Measurements from ENCODE around the gene TBC1D1.

DNA sequence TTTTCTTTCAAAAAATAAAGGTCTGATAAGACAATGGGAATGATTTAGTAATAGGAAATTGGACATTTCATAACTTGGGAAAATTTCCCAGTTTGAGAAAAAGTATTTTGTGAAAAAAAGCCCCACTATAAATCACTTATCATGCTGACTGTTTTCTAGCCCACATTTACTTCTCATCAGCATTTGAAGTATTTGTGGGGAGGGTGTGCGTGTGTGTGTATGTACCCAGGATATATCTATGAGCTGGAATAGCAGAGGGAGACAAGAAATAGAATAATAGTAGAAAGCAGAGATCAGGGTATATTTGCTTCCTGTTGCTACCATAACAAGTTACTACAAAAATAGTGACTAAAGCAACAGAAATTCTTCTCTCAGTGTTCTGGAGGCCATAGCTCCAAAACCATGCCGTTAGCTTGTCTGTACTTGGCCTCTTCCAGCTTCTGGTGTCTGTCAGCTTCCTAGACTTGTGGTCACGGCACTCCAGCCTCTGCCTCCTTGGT, 209.1 kb downstream of the TBC1D1 start:
- no peak for TF ChIP-seq EZH2phosphoT487 (IDR thresholded peaks at IDR 0.05; ENCODE audit: unreplicated experiment)
- TF ChIP-seq CTCF (conservative IDR thresholded peaks at IDR 0.05; ENCODE audit: low read depth in 2 of 2): no peak
- no peak for TF ChIP-seq POLR2AphosphoS5 (IDR thresholded peaks at IDR 0.05; ENCODE audit: low read depth)
- TF ChIP-seq, protein P1, sequence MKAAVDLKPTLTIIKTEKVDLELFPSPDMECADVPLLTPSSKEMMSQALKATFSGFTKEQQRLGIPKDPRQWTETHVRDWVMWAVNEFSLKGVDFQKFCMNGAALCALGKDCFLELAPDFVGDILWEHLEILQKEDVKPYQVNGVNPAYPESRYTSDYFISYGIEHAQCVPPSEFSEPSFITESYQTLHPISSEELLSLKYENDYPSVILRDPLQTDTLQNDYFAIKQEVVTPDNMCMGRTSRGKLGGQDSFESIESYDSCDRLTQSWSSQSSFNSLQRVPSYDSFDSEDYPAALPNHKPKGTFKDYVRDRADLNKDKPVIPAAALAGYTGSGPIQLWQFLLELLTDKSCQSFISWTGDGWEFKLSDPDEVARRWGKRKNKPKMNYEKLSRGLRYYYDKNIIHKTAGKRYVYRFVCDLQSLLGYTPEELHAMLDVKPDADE (IDR thresholded peaks at IDR 0.05): no peak
- TF ChIP-seq REST (IDR thresholded peaks at IDR 0.05; ENCODE audit: unreplicated experiment): no peak
- TF ChIP-seq EZH2 (IDR thresholded peaks at IDR 0.05; ENCODE audit: low read depth, unreplicated experiment): no peak
- TF ChIP-seq JUNB (IDR thresholded peaks at IDR 0.05; ENCODE audit: unreplicated experiment): no peak
- no peak for TF ChIP-seq NANOG (IDR thresholded peaks at IDR 0.05; ENCODE audit: borderline replicate concordance)

All from GM23338 (cell line).